Astrocyte (in vitro differentiated cells and primary cell): ENCODE data around the gene PKP2. TPM values are rescaled to one million over a fixed set of nuclear protein-coding genes. Genes with fewer than 3 reads are reported as not detected.

Experiments
- DNase-seq: peaks from one replicate; pipeline ENCODE4 v3.0.0-alpha.2; 2010; ENCODE audit warnings: low read depth
- FAIRE-seq: peaks from 2 replicates; lab custom pipeline; 2011; peaks lifted over from hg19 to GRCh38; lab: Jason Lieb, UNC
- H2AFZ ChIP-seq: 2 replicates; pipeline ENCODE4 v1.6.0; 2012; ENCODE audit warnings: low read depth, low read length, inconsistent platforms
- H3K27ac ChIP-seq: 2 replicates; pipeline ENCODE4 v1.5.1; 2011; ENCODE audit warnings: low read depth, low read length, inconsistent platforms
- H3K27me3 ChIP-seq: 2 replicates; pipeline ENCODE4 v1.6.0; 2011; ENCODE audit warnings: low read length, inconsistent platforms; ENCODE audit not compliant: insufficient read depth
- H3K36me3 ChIP-seq: 2 replicates; pipeline ENCODE4 v1.5.1; 2011; ENCODE audit warnings: low read length, inconsistent platforms; ENCODE audit not compliant: insufficient read depth
- H3K4me1 ChIP-seq: 2 replicates; pipeline ENCODE4 v1.5.1; 2011; ENCODE audit warnings: low read length, inconsistent platforms; ENCODE audit not compliant: insufficient read depth
- H3K4me2 ChIP-seq: 2 replicates; pipeline ENCODE4 v1.6.0; 2012; ENCODE audit warnings: low read length, inconsistent platforms
- H3K4me3 ChIP-seq: 2 replicates; pipeline ENCODE4 v1.5.1; 2011; ENCODE audit warnings: low read depth, mild to moderate bottlenecking, low read length, inconsistent platforms; ENCODE audit not compliant: insufficient read depth
- H3K79me2 ChIP-seq: 2 replicates; pipeline ENCODE4 v1.6.0; 2012; ENCODE audit warnings: mild to moderate bottlenecking, low read length, inconsistent platforms; ENCODE audit not compliant: insufficient read depth
- H3K9ac ChIP-seq: 2 replicates; pipeline ENCODE4 v1.6.0; 2012; ENCODE audit warnings: mild to moderate bottlenecking, low read length, inconsistent platforms
- H3K9me3 ChIP-seq: 2 replicates; pipeline ENCODE4 v1.5.1; 2012; ENCODE audit warnings: low read depth, mild to moderate bottlenecking, low read length, inconsistent platforms; ENCODE audit not compliant: insufficient read depth
- H4K20me1 ChIP-seq: 2 replicates; pipeline ENCODE4 v1.6.0; 2012; ENCODE audit warnings: low read length, inconsistent platforms; ENCODE audit not compliant: insufficient read depth
- H3K27ac Mint-ChIP-seq: one replicate; pipeline ENCODE4 v1.8.0; 2021; ENCODE audit warnings: mild to moderate bottlenecking, mixed read lengths; ENCODE audit not compliant: unreplicated experiment
- H3K27me3 Mint-ChIP-seq: one replicate; pipeline ENCODE4 v1.8.0; 2021; ENCODE audit warnings: low read depth, mixed read lengths; ENCODE audit not compliant: unreplicated experiment
- H3K36me3 Mint-ChIP-seq: one replicate; pipeline ENCODE4 v1.8.0; 2021; ENCODE audit warnings: low read depth, mixed read lengths; ENCODE audit not compliant: unreplicated experiment
- H3K4me1 Mint-ChIP-seq: one replicate; pipeline ENCODE4 v1.8.0; 2021; ENCODE audit warnings: low read depth, mixed read lengths; ENCODE audit not compliant: unreplicated experiment
- H3K4me3 Mint-ChIP-seq: one replicate; pipeline ENCODE4 v1.8.0; 2021; ENCODE audit warnings: mild to moderate bottlenecking, moderate library complexity, mixed read lengths; ENCODE audit not compliant: unreplicated experiment
- H3K9me3 Mint-ChIP-seq: one replicate; pipeline ENCODE4 v1.8.0; 2021; ENCODE audit warnings: mild to moderate bottlenecking, mixed read lengths; ENCODE audit not compliant: unreplicated experiment
- EZH2 ChIP-seq: IDR thresholded peaks from 2 replicates; pipeline ENCODE4 v1.6.1; 2012; ENCODE audit warnings: mild to moderate bottlenecking, low read length, inconsistent platforms; ENCODE audit not compliant: insufficient read depth
- total RNA-seq: library from RNA; stranded (reverse); gene quantifications from 2 replicates; pipeline ENCODE4 v1.2.1, GENCODE V29; 2021
- TF ChIP-seq, protein P1 (sequence below): IDR thresholded peaks from 2 replicates; pipeline ENCODE4 v1.5.1; 2011; ENCODE audit warnings: low read depth, mild to moderate bottlenecking, inconsistent platforms, low read length, moderate library complexity; ENCODE audit not compliant: insufficient read depth

The PKP2 gene
- total RNA-seq, 1 donor from 2014 or later = 35.4 TPM

DNA sequence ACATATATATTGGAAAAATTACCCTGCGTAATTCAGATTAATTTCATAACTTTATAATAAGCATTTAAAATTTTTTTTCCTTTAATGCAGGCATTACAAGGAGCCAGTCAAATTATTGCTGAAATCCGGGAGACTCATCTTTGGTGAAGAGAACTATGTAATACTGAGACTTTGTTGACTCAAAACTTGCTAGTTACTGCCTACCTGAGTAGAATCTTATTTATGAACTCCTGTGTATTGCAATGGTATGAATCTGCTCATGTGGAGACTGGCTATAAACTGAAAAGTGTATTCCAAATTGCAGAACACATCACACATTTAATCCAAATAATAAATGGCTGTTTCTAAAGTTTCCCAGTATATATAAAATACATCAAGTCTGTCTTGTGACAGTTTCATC, 153.3 kb downstream of the PKP2 start:
- Histone ChIP-seq H4K20me1 (peaks cover 20% of the 10 kb centered on the region), H3K4me1 (no peaks in the 10 kb centered on the region), H3K36me3 (peaks cover 58% of the 10 kb centered on the region), H3K27me3 (no peaks in the 10 kb centered on the region), H3K27ac (no peak overlapping the region), H3K79me2 (peaks cover 8% of the 10 kb centered on the region), H3K9me3 (no peaks in the 10 kb centered on the region), H3K4me3 (no peak overlapping the region), H3K4me2 (no peak overlapping the region), H3K9ac (no peak overlapping the region), H2AFZ (no peak overlapping the region)
- H3K4me3 Mint-ChIP-seq = no peak overlapping the region
- no peak overlapping the region for H3K27ac Mint-ChIP-seq
- no peaks in the 10 kb centered on the region for H3K4me1 Mint-ChIP-seq
- H3K9me3 Mint-ChIP-seq = no peaks in the 10 kb centered on the region
- DNase-seq (no peak), FAIRE-seq (no peak)
- peaks cover 6% of the 10 kb centered on the region for H3K36me3 Mint-ChIP-seq
- H3K27me3 Mint-ChIP-seq = no peaks in the 10 kb centered on the region
- TF ChIP-seq, protein P1, sequence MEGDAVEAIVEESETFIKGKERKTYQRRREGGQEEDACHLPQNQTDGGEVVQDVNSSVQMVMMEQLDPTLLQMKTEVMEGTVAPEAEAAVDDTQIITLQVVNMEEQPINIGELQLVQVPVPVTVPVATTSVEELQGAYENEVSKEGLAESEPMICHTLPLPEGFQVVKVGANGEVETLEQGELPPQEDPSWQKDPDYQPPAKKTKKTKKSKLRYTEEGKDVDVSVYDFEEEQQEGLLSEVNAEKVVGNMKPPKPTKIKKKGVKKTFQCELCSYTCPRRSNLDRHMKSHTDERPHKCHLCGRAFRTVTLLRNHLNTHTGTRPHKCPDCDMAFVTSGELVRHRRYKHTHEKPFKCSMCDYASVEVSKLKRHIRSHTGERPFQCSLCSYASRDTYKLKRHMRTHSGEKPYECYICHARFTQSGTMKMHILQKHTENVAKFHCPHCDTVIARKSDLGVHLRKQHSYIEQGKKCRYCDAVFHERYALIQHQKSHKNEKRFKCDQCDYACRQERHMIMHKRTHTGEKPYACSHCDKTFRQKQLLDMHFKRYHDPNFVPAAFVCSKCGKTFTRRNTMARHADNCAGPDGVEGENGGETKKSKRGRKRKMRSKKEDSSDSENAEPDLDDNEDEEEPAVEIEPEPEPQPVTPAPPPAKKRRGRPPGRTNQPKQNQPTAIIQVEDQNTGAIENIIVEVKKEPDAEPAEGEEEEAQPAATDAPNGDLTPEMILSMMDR = no peak
- TF ChIP-seq EZH2 = no peak

DNA sequence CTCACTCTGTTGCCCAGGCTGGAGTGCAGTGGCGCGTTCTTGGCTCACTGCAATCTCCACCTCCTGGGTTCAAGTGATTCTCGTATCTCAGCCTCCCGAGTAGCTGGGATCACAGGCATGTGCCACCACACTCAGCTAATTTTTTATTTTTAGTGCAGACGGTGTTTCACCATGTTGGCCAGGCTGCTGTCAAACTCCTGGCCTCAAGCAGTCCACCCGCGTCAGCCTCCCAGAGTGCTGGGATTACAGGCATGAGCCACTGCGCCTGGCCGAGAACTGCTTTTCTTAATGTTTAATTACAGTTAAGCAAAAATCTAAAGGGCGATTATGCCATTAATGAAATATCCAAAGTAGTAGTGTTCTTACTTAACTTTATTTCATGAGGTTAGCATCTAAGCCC, 154.4 kb downstream of the PKP2 start:
- no peak overlapping the region for H3K9ac ChIP-seq
- H3K27ac Mint-ChIP-seq = no peak overlapping the region
- H3K36me3 ChIP-seq = peaks cover 52% of the 10 kb centered on the region
- no peaks in the 10 kb centered on the region for H3K9me3 ChIP-seq
- H4K20me1 ChIP-seq = peaks cover 20% of the 10 kb centered on the region
- DNase-seq (no peak), FAIRE-seq (no peak)
- no peaks in the 10 kb centered on the region for H3K4me1 ChIP-seq
- no peaks in the 10 kb centered on the region for H3K27me3 ChIP-seq
- no peaks in the 10 kb centered on the region for H3K27me3 Mint-ChIP-seq
- no peak overlapping the region for H2AFZ ChIP-seq
- H3K27ac ChIP-seq = no peak overlapping the region
- no peak overlapping the region for H3K4me3 Mint-ChIP-seq
- no peak for TF ChIP-seq EZH2
- TF ChIP-seq, protein P1 = no peak
- no peak overlapping the region for H3K4me3 ChIP-seq
- H3K4me1 Mint-ChIP-seq = no peaks in the 10 kb centered on the region
- H3K9me3 Mint-ChIP-seq = no peaks in the 10 kb centered on the region
- peaks cover 6% of the 10 kb centered on the region for H3K36me3 Mint-ChIP-seq
- H3K4me2 ChIP-seq = no peak overlapping the region
- H3K79me2 ChIP-seq = peaks cover 10% of the 10 kb centered on the region

Other genes starting within 250 kb of the PKP2 start
- gene DNM1L, start 217.5 kb downstream of the PKP2 start, total RNA-seq = 92.1 and 93.9 TPM in 2 replicates
- gene YARS2, start 140.9 kb downstream of the PKP2 start, total RNA-seq = 26.5 and 29.0 TPM in 2 replicates